ENCODE measurements around the gene SEMA7A. TPM values are rescaled to one million over a fixed set of nuclear protein-coding genes. Genes with fewer than 3 reads are reported as not detected.

SEMA7A gene
- total RNA-seq, 3 donors from 2014 or later: 1.6 to 3.7 (median 3.0) TPM

- Histone ChIP-seq H3K4me3 (no peak overlapping the region), H3K9me3 (no peaks in the 10 kb centered on the region), H3K36me3 (ENCODE audit: low read depth) (no peaks in the 10 kb centered on the region), H3K4me1 (ENCODE audit: low read depth) (no peaks in the 10 kb centered on the region)
- DNase-seq (no peak), ATAC-seq (no peak)
- intact Hi-C loops (cut with DNase I, micrococcal nuclease): no loop called here
- TF ChIP-seq CTCF (IDR thresholded peaks at IDR 0.05): no peak
Measured at GRCh38 chr15:74411686-74412085, 22.1 kb downstream of the SEMA7A start.

- DNase-seq: no peak
- Histone ChIP-seq H3K4me3 (no peak overlapping the region), H3K36me3 (ENCODE audit: low read depth) (no peaks in the 10 kb centered on the region), H3K4me1 (ENCODE audit: low read depth) (no peaks in the 10 kb centered on the region), H3K9me3 (no peaks in the 10 kb centered on the region)
- intact Hi-C loops (cut with DNase I, micrococcal nuclease): no loop called here
- ATAC-seq: no peak
- TF ChIP-seq CTCF (IDR thresholded peaks at IDR 0.05): no peak
Measured at GRCh38 chr15:74410502-74410901, 23.3 kb downstream of the SEMA7A start.

- no peak for TF ChIP-seq CTCF (IDR thresholded peaks at IDR 0.05)
- H3K9me3 ChIP-seq: no peaks in the 10 kb centered on the region
- H3K36me3 ChIP-seq (ENCODE audit: low read depth): no peaks in the 10 kb centered on the region
- intact Hi-C loops (cut with DNase I, micrococcal nuclease): no loop called here
- no peak overlapping the region for H3K4me3 ChIP-seq
- ATAC-seq: no peak
- H3K4me1 ChIP-seq (ENCODE audit: low read depth): no peaks in the 10 kb centered on the region
- no peak for DNase-seq
Measured at GRCh38 chr15:74409225-74409624, 24.5 kb downstream of the SEMA7A start.

- TF ChIP-seq CTCF (IDR thresholded peaks at IDR 0.05): no peak
- DNase-seq (no peak), ATAC-seq (no peak)
- no peaks in the 10 kb centered on the region for H3K9me3 ChIP-seq
- H3K4me3 ChIP-seq: no peak overlapping the region
- intact Hi-C loops (cut with DNase I, micrococcal nuclease): no loop called here
- no peaks in the 10 kb centered on the region for H3K36me3 ChIP-seq (ENCODE audit: low read depth)
- H3K4me1 ChIP-seq (ENCODE audit: low read depth): no peaks in the 10 kb centered on the region
Measured at GRCh38 chr15:74408815-74409214, 24.9 kb downstream of the SEMA7A start.

- TF ChIP-seq CTCF (IDR thresholded peaks at IDR 0.05): no peak
- H3K36me3 ChIP-seq (ENCODE audit: low read depth): no peaks in the 10 kb centered on the region
- no peak for DNase-seq
- no peaks in the 10 kb centered on the region for H3K4me1 ChIP-seq (ENCODE audit: low read depth)
- ATAC-seq: no peak
- H3K9me3 ChIP-seq: no peaks in the 10 kb centered on the region
- intact Hi-C loops (cut with DNase I, micrococcal nuclease): no loop called here
- no peak overlapping the region for H3K4me3 ChIP-seq
Measured at GRCh38 chr15:74408385-74408784, 25.4 kb downstream of the SEMA7A start.
